GM18502 (cell line): ENCODE measurements around the gene KIAA1755.

Experiments used
- ATAC-seq: cut with Tn5 transposase; IDR thresholded peaks from one replicate; pipeline ENCODE4 v1.9.1; 2021; ENCODE audit warnings: mild to moderate bottlenecking; ENCODE audit not compliant: unreplicated experiment, poor library complexity

Gene KIAA1755

GRCh38 chr20:38209054-38209675, 51.4 kb downstream of the KIAA1755 start:
- ATAC-seq: no peak

- no peak for ATAC-seq
Observed at GRCh38 chr20:38208523-38208922, 52.0 kb downstream of the KIAA1755 start.

- ATAC-seq: no peak
Observed at GRCh38 chr20:38208088-38208487, 52.4 kb downstream of the KIAA1755 start.

- no peak for ATAC-seq
Observed at GRCh38 chr20:38207621-38208020, 52.9 kb downstream of the KIAA1755 start.

GRCh38 chr20:38205001-38205400, 55.5 kb downstream of the KIAA1755 start:
- ATAC-seq: no peak

- ATAC-seq: no peak
Observed at GRCh38 chr20:38203981-38204357, 56.6 kb downstream of the KIAA1755 start.

- ATAC-seq: no peak
Observed at GRCh38 chr20:38203337-38203980, 57.1 kb downstream of the KIAA1755 start.

GRCh38 chr20:38202982-38203293, 57.6 kb downstream of the KIAA1755 start:
- no peak for ATAC-seq

GRCh38 chr20:38202153-38202981, 58.2 kb downstream of the KIAA1755 start:
- ATAC-seq: no peak

GRCh38 chr20:38201356-38201755, 59.2 kb downstream of the KIAA1755 start:
- no peak for ATAC-seq

GRCh38 chr20:38200646-38201045, 59.9 kb downstream of the KIAA1755 start:
- ATAC-seq: no peak

- ATAC-seq: no peak
Observed at GRCh38 chr20:38199501-38200390, 60.8 kb downstream of the KIAA1755 start.

- ATAC-seq: no peak
Observed at GRCh38 chr20:38198238-38198861, 62.2 kb downstream of the KIAA1755 start.

- ATAC-seq: no peak
Observed at GRCh38 chr20:38197619-38198018, 62.9 kb downstream of the KIAA1755 start.

GRCh38 chr20:38197217-38197616, 63.3 kb downstream of the KIAA1755 start:
- ATAC-seq: no peak

- ATAC-seq: no peak
Observed at GRCh38 chr20:38196592-38196991, 63.9 kb downstream of the KIAA1755 start.

GRCh38 chr20:38196076-38196475, 64.5 kb downstream of the KIAA1755 start:
- no peak for ATAC-seq

GRCh38 chr20:38195521-38195920, 65.0 kb downstream of the KIAA1755 start:
- ATAC-seq: no peak

- no peak for ATAC-seq
Observed at GRCh38 chr20:38194971-38195504, 65.5 kb downstream of the KIAA1755 start.

- ATAC-seq: no peak
Observed at GRCh38 chr20:38193586-38194105, 66.9 kb downstream of the KIAA1755 start.
